ENCODE results near the gene NTNG1. TPM values are rescaled to one million over a fixed set of nuclear protein-coding genes. Genes with fewer than 3 reads are reported as not detected.

The NTNG1 gene
- total RNA-seq, 1 experiment from 2014 or later: 2.3 TPM

- peaks cover 6% of the 10 kb centered on the region for H3K4me1 Mint-ChIP-seq
- CTCF ChIA-PET: no interaction called here
- POLR2A ChIA-PET: no interaction called here
- H3K9me3 Mint-ChIP-seq: no peaks in the 10 kb centered on the region
- H3K4me3 Mint-ChIP-seq: no peak overlapping the region
- H3K27me3 Mint-ChIP-seq (ENCODE audit: low read depth): no peaks in the 10 kb centered on the region
- TF ChIP-seq STAT6 (CRISPR knock-in tag; conservative IDR thresholded peaks at IDR 0.05; ENCODE audit: low read depth) (no peak), ZNF423 (CRISPR knock-in tag; IDR thresholded peaks at IDR 0.05) (no peak), ATF1 (CRISPR knock-in tag; IDR thresholded peaks at IDR 0.05) (no peak), FOXP1 (CRISPR knock-in tag; IDR thresholded peaks at IDR 0.05; ENCODE audit: borderline replicate concordance) (no peak), NFE2L1 (CRISPR knock-in tag; IDR thresholded peaks at IDR 0.05) (no peak)
- H3K27ac Mint-ChIP-seq: no peak overlapping the region
- no peaks in the 10 kb centered on the region for H3K36me3 Mint-ChIP-seq
- no peak for DNase-seq (ENCODE audit: low spot score)
- no peak for ATAC-seq
Observed at GRCh38 chr1:107328087-107328486, 187.2 kb downstream of the NTNG1 start.

- peaks cover 21% of the 10 kb centered on the region for H3K4me1 Mint-ChIP-seq
- ATAC-seq (no peak), DNase-seq (ENCODE audit: low spot score) (no peak)
- no peaks in the 10 kb centered on the region for H3K36me3 Mint-ChIP-seq
- no peaks in the 10 kb centered on the region for H3K9me3 Mint-ChIP-seq
- TF ChIP-seq FOXP4 (CRISPR knock-in tag; IDR thresholded peaks at IDR 0.05) (no peak), SP1 (CRISPR knock-in tag; conservative IDR thresholded peaks at IDR 0.05) (no peak), GTF2I (CRISPR knock-in tag; conservative IDR thresholded peaks at IDR 0.05) (no peak), E2F1 (CRISPR knock-in tag; IDR thresholded peaks at IDR 0.05) (no peak), ZNF423 (CRISPR knock-in tag; IDR thresholded peaks at IDR 0.05) (no peak), MAX (CRISPR knock-in tag; IDR thresholded peaks at IDR 0.05) (no peak), ETV6 (CRISPR knock-in tag; IDR thresholded peaks at IDR 0.05) (no peak), MLX (CRISPR knock-in tag; IDR thresholded peaks at IDR 0.05) (no peak), AR (CRISPR knock-in tag; IDR thresholded peaks at IDR 0.05) (no peak), JAZF1 (CRISPR knock-in tag; IDR thresholded peaks at IDR 0.05) (no peak), FOXP1 (CRISPR knock-in tag; IDR thresholded peaks at IDR 0.05; ENCODE audit: borderline replicate concordance) (no peak), ZNF425 (CRISPR knock-in tag; conservative IDR thresholded peaks at IDR 0.05) (no peak), CDX4 (CRISPR knock-in tag; IDR thresholded peaks at IDR 0.05; ENCODE audit: borderline replicate concordance) (no peak), ZNF512 (CRISPR knock-in tag; IDR thresholded peaks at IDR 0.05; ENCODE audit: borderline replicate concordance) (no peak)
- no peaks in the 10 kb centered on the region for H3K27me3 Mint-ChIP-seq (ENCODE audit: low read depth)
- ChIA-PET CTCF (no interaction called here), POLR2A (no interaction called here)
- H3K4me3 Mint-ChIP-seq: no peak overlapping the region
- H3K27ac Mint-ChIP-seq: no peak overlapping the region
Observed at GRCh38 chr1:107339775-107340174, 198.9 kb downstream of the NTNG1 start.

Measured in WTC11 (cell line).